Measurements from ENCODE around the gene FREY1.

FREY1 gene

DNA sequence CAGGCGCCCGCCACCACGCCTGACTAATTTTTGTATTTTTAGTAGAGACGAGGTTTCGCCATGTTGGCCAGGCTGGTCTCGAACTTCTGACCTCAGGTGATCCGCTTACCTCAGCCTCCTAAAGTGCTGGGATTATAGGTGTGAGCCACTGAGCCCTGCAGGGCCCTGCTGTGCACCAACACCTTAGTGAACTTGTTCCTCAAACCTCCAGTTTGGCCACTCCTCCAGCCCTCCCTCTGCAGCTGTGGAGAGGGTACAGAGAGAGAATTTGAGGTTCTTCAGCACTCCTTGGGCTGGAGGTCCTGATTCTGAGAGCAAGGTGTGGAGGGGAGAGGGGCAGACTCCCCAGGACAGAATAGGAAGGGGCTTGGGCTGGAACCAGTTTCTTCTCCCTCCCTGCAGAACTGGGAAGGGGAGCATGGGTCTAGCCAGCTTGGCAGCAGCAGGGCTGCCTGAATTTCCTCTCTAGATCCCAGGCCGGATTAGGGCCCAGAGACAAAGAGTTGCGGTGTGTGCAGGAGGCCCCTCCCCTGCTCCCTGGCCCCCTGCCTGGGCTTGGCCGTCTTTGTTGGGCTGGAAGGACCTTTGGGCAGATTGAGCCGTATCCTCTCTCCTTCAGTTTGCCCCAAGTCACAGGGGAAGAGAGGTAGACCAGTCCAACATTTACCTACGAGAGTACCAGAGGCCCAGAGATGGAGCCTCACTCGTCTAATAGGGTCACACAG, 12.9 kb upstream of the FREY1 start:
- Histone ChIP-seq H3K4me2 (ENCODE audit: low read depth, low read length, poor library complexity, severe bottlenecking) (peak overlapping the region; percentile 91), H3K4me1 (ENCODE audit: insufficient read depth, low read length, poor library complexity, severe bottlenecking) (peaks cover 29% of the 10 kb centered on the region), H2AFZ (ENCODE audit: low read length) (no peak overlapping the region), H3K79me2 (ENCODE audit: insufficient read depth, low read length) (peaks cover 23% of the 10 kb centered on the region), H3F3A (ENCODE audit: low read depth) (peaks cover 3% of the 10 kb centered on the region; the same call in 1 of the 2 replicates), H3K9me3 (ENCODE audit: insufficient read depth, low read depth, low read length) (no peaks in the 10 kb centered on the region), H3K4me3 (ENCODE audit: low read length, poor library complexity, severe bottlenecking) (no peak overlapping the region), H3K36me3 (ENCODE audit: insufficient read depth, low read length) (peaks cover 1% of the 10 kb centered on the region; the same call in 1 of the 2 replicates), H4K20me1 (ENCODE audit: insufficient read depth, low read length, poor library complexity, severe bottlenecking) (peaks cover 22% of the 10 kb centered on the region), H3K27me3 (ENCODE audit: insufficient read depth, low read length, poor library complexity, severe bottlenecking) (no peaks in the 10 kb centered on the region), H3K9me2 (replicated peaks; ENCODE audit: low read depth, low read length) (no peaks in the 10 kb centered on the region), H3K9ac (ENCODE audit: low read depth, low read length, poor library complexity, severe bottlenecking) (peak overlapping the region; percentile 89)
- TF ChIP-seq EZH2phosphoT487 (IDR thresholded peaks at IDR 0.05; ENCODE audit: borderline replicate concordance): no peak
- no peak for TF ChIP-seq CTCF (conservative IDR thresholded peaks at IDR 0.05; ENCODE audit: low read length)

GRCh38 chr11:45918962-45919675, 12.0 kb upstream of the FREY1 start:
- peak overlapping the region; percentile 91 for H3K4me2 ChIP-seq (ENCODE audit: low read depth, low read length, poor library complexity, severe bottlenecking)
- peaks cover 3% of the 10 kb centered on the region; the same call in 1 of the 2 replicates for H3F3A ChIP-seq (ENCODE audit: low read depth)
- peaks cover 29% of the 10 kb centered on the region for H3K4me1 ChIP-seq (ENCODE audit: insufficient read depth, low read length, poor library complexity, severe bottlenecking)
- H2AFZ ChIP-seq (ENCODE audit: low read length): peak overlapping the region; percentile 96
- no peak for TF ChIP-seq CTCF (conservative IDR thresholded peaks at IDR 0.05; ENCODE audit: low read length)
- TF ChIP-seq EZH2phosphoT487 (IDR thresholded peaks at IDR 0.05; ENCODE audit: borderline replicate concordance): no peak
- H3K27me3 ChIP-seq (ENCODE audit: insufficient read depth, low read length, poor library complexity, severe bottlenecking): no peaks in the 10 kb centered on the region
- peaks cover 5% of the 10 kb centered on the region; the same call in 1 of the 2 replicates for H3K36me3 ChIP-seq (ENCODE audit: insufficient read depth, low read length)
- H3K9ac ChIP-seq (ENCODE audit: low read depth, low read length, poor library complexity, severe bottlenecking): peak overlapping the region; percentile 89
- peak overlapping the region; percentile 94 for H3K4me3 ChIP-seq (ENCODE audit: low read length, poor library complexity, severe bottlenecking)
- H3K9me3 ChIP-seq (ENCODE audit: insufficient read depth, low read depth, low read length): no peaks in the 10 kb centered on the region
- no peaks in the 10 kb centered on the region for H3K9me2 ChIP-seq (replicated peaks; ENCODE audit: low read depth, low read length)
- H4K20me1 ChIP-seq (ENCODE audit: insufficient read depth, low read length, poor library complexity, severe bottlenecking): peaks cover 22% of the 10 kb centered on the region
- peaks cover 23% of the 10 kb centered on the region for H3K79me2 ChIP-seq (ENCODE audit: insufficient read depth, low read length)

GRCh38 chr11:45918331-45918941, 11.4 kb upstream of the FREY1 start:
- Histone ChIP-seq H3F3A (ENCODE audit: low read depth) (peaks cover 3% of the 10 kb centered on the region; the same call in 1 of the 2 replicates), H3K36me3 (ENCODE audit: insufficient read depth, low read length) (peaks cover 12% of the 10 kb centered on the region; the same call in 1 of the 2 replicates), H2AFZ (ENCODE audit: low read length) (peak overlapping the region; percentile 96), H3K9me2 (replicated peaks; ENCODE audit: low read depth, low read length) (no peaks in the 10 kb centered on the region), H3K27me3 (ENCODE audit: insufficient read depth, low read length, poor library complexity, severe bottlenecking) (no peaks in the 10 kb centered on the region), H3K9me3 (ENCODE audit: insufficient read depth, low read depth, low read length) (no peaks in the 10 kb centered on the region), H3K4me2 (ENCODE audit: low read depth, low read length, poor library complexity, severe bottlenecking) (peak overlapping the region; percentile 91), H4K20me1 (ENCODE audit: insufficient read depth, low read length, poor library complexity, severe bottlenecking) (peaks cover 22% of the 10 kb centered on the region), H3K9ac (ENCODE audit: low read depth, low read length, poor library complexity, severe bottlenecking) (peak overlapping the region; percentile 89), H3K4me1 (ENCODE audit: insufficient read depth, low read length, poor library complexity, severe bottlenecking) (peaks cover 29% of the 10 kb centered on the region), H3K4me3 (ENCODE audit: low read length, poor library complexity, severe bottlenecking) (peak overlapping the region; percentile 94), H3K79me2 (ENCODE audit: insufficient read depth, low read length) (peaks cover 23% of the 10 kb centered on the region)
- no peak for TF ChIP-seq CTCF (conservative IDR thresholded peaks at IDR 0.05; ENCODE audit: low read length)
- TF ChIP-seq EZH2phosphoT487 (IDR thresholded peaks at IDR 0.05; ENCODE audit: borderline replicate concordance): no peak

Measured in Loucy (cell line).